ENCODE results near the gene REC8. TPM values are rescaled to one million over a fixed set of nuclear protein-coding genes. Genes with fewer than 3 reads are reported as not detected.

The REC8 gene
- total RNA-seq, 5 donors from 2014 or later (not counting 1 experiment from before 2014, with no cell fraction given) = 32.4 to 82.5 (median 41.5) TPM

- Mint-ChIP-seq H3K4me3 (peak overlapping the region in 2 of 3 donors; percentile 22 to 28), H3K9me3 (no peaks in the 10 kb centered on the region), H3K27me3 (no peaks in the 10 kb centered on the region), H3K4me1 (peaks cover 69 to 77% (median 73%) of the 10 kb centered on the region in 3 donors), H3K36me3 (peaks cover 24% of the 10 kb centered on the region), H3K27ac (peak overlapping the region; percentile 76 to 79)
- Histone ChIP-seq H3K27ac (ENCODE audit: low read length) (no peak overlapping the region), H3K36me3 (ENCODE audit: control insufficient read depth in 2 of 2, extremely low read depth in 1 of 2, insufficient read depth in 1 of 2, low read length in 1 of 2) (peaks cover 7 to 36% of the 10 kb centered on the region in 2 donors), H3K4me3 (ENCODE audit: control insufficient read depth in 1 of 2, extremely low read depth in 1 of 2, low read length in 1 of 2) (no peak overlapping the region), H3K4me1 (ENCODE audit: control insufficient read depth in 1 of 2, extremely low read depth in 1 of 2, insufficient read depth in 2 of 2, low read length in 2 of 2) (peaks cover 23 to 59% of the 10 kb centered on the region in 2 experiments), H3K9me3 (no peaks in the 10 kb centered on the region), H3K27me3 (replicated peaks in 1 of 2; ENCODE audit: control insufficient read depth in 2 of 2, extremely low read depth in 1 of 2, insufficient read depth in 2 of 2, low read length in 1 of 2) (no peaks in the 10 kb centered on the region)
- CTCF ChIA-PET = interaction anchor here in 1 of 2 donors (0.6 kb wide), 1 partner anchor 41 kb away, joined by 3 read pairs; no protein-coding TSS in a partner anchor
- no peak for DNase-seq
- WGBS (ENCODE audit: insufficient coverage) = 100% methylated on average over 1 of the region's 1 CpG
- no peak for ATAC-seq (replicated peaks in 1 of 4)
- POLR2A ChIA-PET = no interaction called here
Observed at GRCh38 chr14:24144451-24144850, 27.4 kb upstream of the REC8 start.

GRCh38 chr14:24145219-24145618 is 26.7 kb upstream of the REC8 start:
- Mint-ChIP-seq H3K4me3 (peak overlapping the region; percentile 96 to 99 (median 97)), H3K27ac (peak overlapping the region; percentile 95 to 99), H3K36me3 (peaks cover 27% of the 10 kb centered on the region), H3K27me3 (no peaks in the 10 kb centered on the region), H3K4me1 (peaks cover 69 to 73% (median 73%) of the 10 kb centered on the region in 3 donors), H3K9me3 (no peaks in the 10 kb centered on the region)
- WGBS (ENCODE audit: insufficient coverage) = no CpG with 5 or more reads among the region's 2 CpGs
- ChIA-PET POLR2A (interaction anchor here in 1 of 2 donors (0.6 to 1.1 kb wide), 3 partner anchors 9 to 31 kb away, joined by 3 to 4 read pairs (median 4); partner anchors contain the start of genes DCAF11, IRF9, NRL and PSME1), CTCF (interaction anchor here (0.5 to 2.7 kb wide), 4 partner anchors 16 to 666 kb away, joined by 3 to 30 read pairs (median 16); partner anchors contain the start of genes DCAF11 (in 1 of the 2), IRF9 (in 1 of the 2), NRL (in 1 of the 2) and TINF2 (in 1 of the 2))
- peaks cover 5 to 43% of the 10 kb centered on the region in 2 donors for H3K36me3 ChIP-seq (ENCODE audit: control insufficient read depth in 2 of 2, extremely low read depth in 1 of 2, insufficient read depth in 1 of 2, low read length in 1 of 2)
- peaks cover 19 to 60% of the 10 kb centered on the region in 2 experiments for H3K4me1 ChIP-seq (ENCODE audit: control insufficient read depth in 1 of 2, extremely low read depth in 1 of 2, insufficient read depth in 2 of 2, low read length in 2 of 2)
- no peak for ATAC-seq (replicated peaks in 1 of 4)
- no peak overlapping the region for H3K4me3 ChIP-seq (ENCODE audit: control insufficient read depth in 1 of 2, extremely low read depth in 1 of 2, low read length in 1 of 2)
- DNase-seq = no peak
- no peaks in the 10 kb centered on the region for H3K9me3 ChIP-seq
- H3K27ac ChIP-seq (ENCODE audit: low read length) = peak overlapping the region; percentile 82
- H3K27me3 ChIP-seq (replicated peaks in 1 of 2; ENCODE audit: control insufficient read depth in 2 of 2, extremely low read depth in 1 of 2, insufficient read depth in 2 of 2, low read length in 1 of 2) = no peaks in the 10 kb centered on the region

- H3K27me3 ChIP-seq (replicated peaks in 1 of 2; ENCODE audit: control insufficient read depth in 2 of 2, extremely low read depth in 1 of 2, insufficient read depth in 2 of 2, low read length in 1 of 2) = no peaks in the 10 kb centered on the region
- Mint-ChIP-seq H3K27ac (peak overlapping the region; percentile 95 to 99), H3K9me3 (no peaks in the 10 kb centered on the region), H3K4me3 (peak overlapping the region; percentile 96 to 99 (median 97)), H3K36me3 (peaks cover 34% of the 10 kb centered on the region), H3K27me3 (no peaks in the 10 kb centered on the region), H3K4me1 (peaks cover 70 to 74% (median 71%) of the 10 kb centered on the region in 3 donors)
- H3K27ac ChIP-seq (ENCODE audit: low read length) = peak overlapping the region; percentile 82
- ChIA-PET POLR2A (interaction anchor here (0.5 to 3.0 kb wide), 6 partner anchors 15 to 31 kb away, joined by 3 to 23 read pairs (median 6); partner anchors contain the start of genes DCAF11 (in 2 of the 2), IRF9 (in 2 of the 2) and NRL (in 2 of the 2)), CTCF (interaction anchor here (0.5 to 2.7 kb wide), 5 partner anchors 15 to 667 kb away, joined by 3 to 30 read pairs (median 9); partner anchors contain the start of genes DCAF11 (in 1 of the 2), IRF9 (in 1 of the 2), NRL (in 1 of the 2) and TINF2 (in 1 of the 2))
- ATAC-seq (replicated peaks in 1 of 4) (no peak), DNase-seq (no peak)
- peak overlapping the region; percentile 69 to 77 for H3K4me3 ChIP-seq (ENCODE audit: control insufficient read depth in 1 of 2, extremely low read depth in 1 of 2, low read length in 1 of 2)
- WGBS (ENCODE audit: insufficient coverage) = 5% methylated on average over 2 of the region's 9 CpGs
- no peaks in the 10 kb centered on the region for H3K9me3 ChIP-seq
- peaks cover 10 to 50% of the 10 kb centered on the region in 2 donors for H3K36me3 ChIP-seq (ENCODE audit: control insufficient read depth in 2 of 2, extremely low read depth in 1 of 2, insufficient read depth in 1 of 2, low read length in 1 of 2)
- peaks cover 19 to 60% of the 10 kb centered on the region in 2 experiments for H3K4me1 ChIP-seq (ENCODE audit: control insufficient read depth in 1 of 2, extremely low read depth in 1 of 2, insufficient read depth in 2 of 2, low read length in 2 of 2)
Observed at GRCh38 chr14:24145690-24146452, 26.0 kb upstream of the REC8 start.

GRCh38 chr14:24146453-24146977 is 25.4 kb upstream of the REC8 start, which contains the start of gene PSME2:
Gene PSME2 (minus strand): TSS chr14:24146610. CDS start chr14:24146581, 29 bp downstream.
- CTCF ChIA-PET = interaction anchor here (0.6 to 2.7 kb wide), 11 partner anchors 9 to 96 kb away, joined by 3 to 30 read pairs (median 3); partner anchors contain the start of genes DCAF11 (in 1 of the 2), IRF9 (in 1 of the 2), NRL (in 1 of the 2) and PSME1 (in 1 of the 2)
- DNase-seq (peak; percentile 61 to 89 (median 74)), ATAC-seq (replicated peaks in 1 of 4) (peak; percentile 57 to 67 (median 62))
- Histone ChIP-seq H3K27ac (ENCODE audit: low read length) (peak within 1 kb of the TSS; percentile 82), H3K27me3 (replicated peaks in 1 of 2; ENCODE audit: control insufficient read depth in 2 of 2, extremely low read depth in 1 of 2, insufficient read depth in 2 of 2, low read length in 1 of 2) (no peaks in the 10 kb centered on the region), H3K9me3 (no peaks in the 10 kb centered on the region), H3K4me3 (ENCODE audit: control insufficient read depth in 1 of 2, extremely low read depth in 1 of 2, low read length in 1 of 2) (peak within 1 kb of the TSS; percentile 69 to 91), H3K36me3 (ENCODE audit: control insufficient read depth in 2 of 2, extremely low read depth in 1 of 2, insufficient read depth in 1 of 2, low read length in 1 of 2) (peaks cover 16 to 56% of the 10 kb centered on the region in 2 donors), H3K4me1 (ENCODE audit: control insufficient read depth in 1 of 2, extremely low read depth in 1 of 2, insufficient read depth in 2 of 2, low read length in 2 of 2) (peaks cover 19 to 63% of the 10 kb centered on the region in 2 experiments)
- Mint-ChIP-seq H3K36me3 (peaks cover 37% of the 10 kb centered on the region), H3K27ac (peak within 1 kb of the TSS; percentile 95 to 99), H3K27me3 (no peaks in the 10 kb centered on the region), H3K4me1 (peaks cover 69 to 72% (median 70%) of the 10 kb centered on the region in 3 donors), H3K4me3 (peak within 1 kb of the TSS; percentile 96 to 99 (median 97)), H3K9me3 (no peaks in the 10 kb centered on the region)
- POLR2A ChIA-PET = interaction anchor here (0.5 to 3.0 kb wide), 9 partner anchors 8 to 1615 kb away, joined by 3 to 23 read pairs (median 5); partner anchors contain the start of genes DCAF11 (in 2 of the 2), NRL (in 2 of the 2), IRF9 (in 1 of the 2) and PSME1 (in 1 of the 2)
- under 1% methylated on average over 15 of the region's 25 CpGs for WGBS (ENCODE audit: insufficient coverage)

GRCh38 chr14:24146978-24147760 is 24.7 kb upstream of the REC8 start, which contains the start of gene RNF31:
Gene RNF31 (plus strand): TSS chr14:24147498. CDS start chr14:24147699, 201 bp downstream.
- Mint-ChIP-seq H3K9me3 (no peaks in the 10 kb centered on the region), H3K27ac (peak within 1 kb of the TSS; percentile 95 to 99), H3K36me3 (peaks cover 40% of the 10 kb centered on the region), H3K27me3 (no peaks in the 10 kb centered on the region), H3K4me1 (peaks cover 64 to 69% (median 66%) of the 10 kb centered on the region in 3 donors), H3K4me3 (peak within 1 kb of the TSS; percentile 96 to 99 (median 97))
- peak within 1 kb of the TSS; percentile 69 to 91 for H3K4me3 ChIP-seq (ENCODE audit: control insufficient read depth in 1 of 2, extremely low read depth in 1 of 2, low read length in 1 of 2)
- DNase-seq = peak; percentile 90 to 99 (median 97)
- WGBS (ENCODE audit: insufficient coverage) = under 1% methylated on average over 48 of the region's 57 CpGs
- peaks cover 20 to 63% of the 10 kb centered on the region in 2 donors for H3K36me3 ChIP-seq (ENCODE audit: control insufficient read depth in 2 of 2, extremely low read depth in 1 of 2, insufficient read depth in 1 of 2, low read length in 1 of 2)
- CTCF ChIA-PET = interaction anchor here (0.6 to 2.7 kb wide), 11 partner anchors 9 to 95 kb away, joined by 3 to 30 read pairs (median 3); partner anchors contain the start of genes IRF9 (in 2 of the 2), DCAF11 (in 1 of the 2), NRL (in 1 of the 2) and PSME1 (in 1 of the 2)
- H3K27ac ChIP-seq (ENCODE audit: low read length) = peak within 1 kb of the TSS; percentile 82
- POLR2A ChIA-PET = interaction anchor here (0.6 to 3.0 kb wide), 8 partner anchors 9 to 1616 kb away, joined by 3 to 23 read pairs (median 4); partner anchors contain the start of genes DCAF11 (in 2 of the 2), NRL (in 2 of the 2), IRF9 (in 1 of the 2) and PSME1 (in 1 of the 2)
- H3K4me1 ChIP-seq (ENCODE audit: control insufficient read depth in 1 of 2, extremely low read depth in 1 of 2, insufficient read depth in 2 of 2, low read length in 2 of 2) = peaks cover 17 to 58% of the 10 kb centered on the region in 2 experiments
- peak; percentile 89 to 93 (median 90) for ATAC-seq (replicated peaks in 1 of 4)
- H3K9me3 ChIP-seq = no peaks in the 10 kb centered on the region
- H3K27me3 ChIP-seq (replicated peaks in 1 of 2; ENCODE audit: control insufficient read depth in 2 of 2, extremely low read depth in 1 of 2, insufficient read depth in 2 of 2, low read length in 1 of 2) = no peaks in the 10 kb centered on the region
